GM20431 (cell line): ENCODE results near the gene ASIC2.

Experiments used
- in situ Hi-C: fragments of 300-500 bp; cut with MseI, MboI; formaldehyde crosslinking; loops from one replicate; pipeline ENCODE4 v1.15.0; 2020; ENCODE audit warnings: low sequenced_read_pairs; ENCODE audit not compliant: unreplicated experiment

The ASIC2 gene

DNA sequence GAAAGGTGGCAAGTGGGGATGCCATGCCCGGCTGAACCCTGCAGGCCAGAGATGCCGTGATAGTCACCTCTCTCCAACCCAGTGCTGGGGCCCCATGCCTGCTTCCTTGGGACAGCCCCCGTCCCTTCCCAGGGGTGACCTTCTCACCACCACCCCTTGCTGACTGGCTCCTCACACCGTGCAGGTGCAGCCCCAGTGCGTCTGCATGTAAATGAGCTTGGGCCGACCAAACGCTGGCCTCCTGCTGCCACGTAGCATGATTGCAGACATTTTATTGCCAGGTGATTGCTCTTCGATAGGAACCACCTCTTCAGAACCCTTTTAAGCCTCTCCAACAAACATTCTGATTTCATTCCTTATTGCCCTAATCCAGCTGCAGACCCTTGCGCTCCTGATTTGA, 32.5 kb downstream of the ASIC2 start:
- in situ Hi-C loops, result no loop called here

DNA sequence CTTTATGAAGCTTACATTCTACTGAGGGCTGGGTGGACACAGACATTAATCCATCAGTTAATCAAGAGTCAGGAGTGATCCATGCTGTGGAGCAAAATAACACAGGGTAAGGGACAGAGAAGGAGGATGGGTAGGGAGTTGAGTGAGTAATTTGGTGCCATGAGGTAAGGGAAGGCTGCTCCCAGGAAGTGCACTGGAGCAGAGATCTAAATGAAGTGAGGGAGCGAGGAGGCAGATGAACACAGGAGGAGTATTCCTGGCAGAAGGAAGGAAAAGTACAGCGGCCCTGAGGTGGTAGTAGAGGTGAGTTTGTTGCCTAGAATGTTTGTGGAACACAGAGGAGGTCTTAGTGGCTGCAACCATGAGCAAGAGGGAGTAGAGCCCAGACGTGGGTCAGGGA, 34.8 kb downstream of the ASIC2 start:
- in situ Hi-C loops, result no loop called here

DNA sequence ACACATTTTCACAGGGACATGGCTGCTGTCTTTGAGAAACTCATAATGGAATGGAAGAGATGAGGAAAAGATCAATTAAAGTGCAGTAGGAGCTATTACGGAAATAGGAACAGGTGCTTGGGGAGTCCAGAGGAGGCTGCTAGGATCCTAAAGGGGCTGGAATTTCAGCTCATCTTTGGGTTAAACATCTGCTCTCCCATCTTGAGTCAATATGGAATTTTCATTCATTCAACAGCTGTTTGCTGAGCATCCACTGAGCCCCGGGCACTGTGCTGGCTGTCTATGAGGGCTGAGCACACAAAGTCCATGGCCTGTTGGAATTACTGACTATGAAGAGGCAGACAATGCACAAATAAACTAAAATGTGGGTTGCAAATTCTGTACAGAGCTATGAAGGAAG, 47.9 kb downstream of the ASIC2 start:
- in situ Hi-C loops, result no loop called here

DNA sequence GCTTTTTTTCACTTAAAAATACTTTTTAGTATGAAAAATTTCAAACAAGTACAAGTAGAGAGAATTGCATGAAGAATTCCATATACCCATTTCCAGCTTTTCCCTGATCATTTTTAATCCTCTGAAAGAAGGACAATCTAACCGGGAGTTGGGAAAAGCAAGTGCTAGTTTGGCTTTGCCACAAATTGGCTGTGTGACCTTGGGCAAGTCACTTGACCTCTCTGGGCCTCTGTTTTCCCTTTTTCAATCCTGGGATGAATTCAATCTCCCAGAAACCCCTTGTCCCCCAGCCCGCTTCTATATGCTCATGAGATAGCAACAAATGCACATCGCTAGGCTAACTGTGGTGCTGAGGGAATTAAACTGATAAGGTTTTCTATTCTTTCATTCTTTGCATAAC, 49.4 kb downstream of the ASIC2 start:
- in situ Hi-C loops, result no loop called here

DNA sequence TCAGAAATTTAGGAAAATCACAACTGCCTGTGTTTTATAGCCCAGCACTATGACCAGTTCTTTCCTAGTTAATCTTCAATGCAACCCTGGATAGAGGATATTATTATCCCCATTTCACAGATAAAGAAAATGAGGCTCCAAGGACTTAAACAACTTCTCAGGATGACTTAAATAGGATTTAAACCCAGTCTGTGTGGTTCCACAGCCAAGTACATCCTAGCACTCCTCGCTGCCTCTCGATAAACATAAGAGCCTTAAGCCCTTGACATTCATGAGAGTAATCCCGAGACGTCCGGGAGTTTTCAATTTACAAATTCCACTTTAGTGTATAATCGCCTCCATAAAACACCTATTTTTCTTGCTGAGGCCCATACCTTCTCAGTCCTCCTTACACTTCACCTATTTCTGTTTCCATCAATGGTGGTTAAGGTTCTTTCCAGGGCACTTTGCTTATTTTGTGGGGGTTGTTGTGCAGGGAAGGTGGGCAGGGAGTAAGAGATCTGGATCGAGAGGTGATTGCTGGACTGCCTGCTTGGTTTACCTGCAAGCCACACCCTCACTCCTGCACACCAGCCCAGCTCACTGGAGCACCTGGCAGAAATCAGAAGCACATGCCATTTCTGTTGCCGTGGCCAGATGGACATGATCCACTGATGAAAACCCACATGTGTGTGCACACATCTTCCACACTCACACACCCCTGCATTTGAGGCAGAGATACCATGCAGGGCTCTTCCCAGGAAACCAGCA, 50.5 kb downstream of the ASIC2 start:
- in situ Hi-C loops, result no loop called here

DNA sequence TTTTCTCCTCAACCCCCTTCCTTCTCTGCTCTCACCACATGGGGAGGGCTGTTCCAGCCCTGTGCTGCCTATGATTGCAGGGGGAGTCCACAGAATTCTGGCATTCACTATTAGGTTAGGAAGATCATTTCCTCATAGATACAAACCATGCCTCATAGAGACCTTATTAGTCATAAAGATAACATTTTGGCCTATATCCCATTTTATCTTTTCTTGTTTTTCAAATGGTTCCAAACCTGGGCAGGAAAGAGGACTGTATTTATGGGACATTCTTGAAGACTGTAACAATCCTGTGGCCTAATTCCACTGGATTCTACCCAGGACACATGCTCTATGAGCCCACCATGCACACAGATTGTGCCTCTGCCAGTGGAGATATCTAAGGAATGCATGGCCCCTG, 51.7 kb downstream of the ASIC2 start:
- in situ Hi-C loops, result no loop called here

DNA sequence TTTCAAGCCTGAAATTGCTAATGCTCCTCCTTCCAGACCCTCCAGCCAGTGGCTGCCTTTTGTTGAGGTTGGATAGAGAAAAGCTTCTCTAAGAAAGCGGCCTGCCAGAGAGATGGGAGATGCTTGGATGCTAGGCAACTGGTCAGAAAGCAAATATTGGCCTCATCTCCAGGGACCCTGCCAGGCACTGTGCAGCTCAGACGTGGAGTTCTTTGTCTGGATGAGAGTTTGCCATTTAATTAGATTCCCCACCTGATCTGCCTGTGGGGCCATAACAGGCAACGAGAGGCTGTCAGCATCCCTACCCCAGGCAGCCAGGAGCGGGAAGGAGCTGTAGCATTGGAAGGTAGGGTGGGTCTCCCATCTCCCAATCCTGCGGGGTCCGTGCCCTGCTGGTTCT, 52.7 kb downstream of the ASIC2 start:
- in situ Hi-C loops, result no loop called here

DNA sequence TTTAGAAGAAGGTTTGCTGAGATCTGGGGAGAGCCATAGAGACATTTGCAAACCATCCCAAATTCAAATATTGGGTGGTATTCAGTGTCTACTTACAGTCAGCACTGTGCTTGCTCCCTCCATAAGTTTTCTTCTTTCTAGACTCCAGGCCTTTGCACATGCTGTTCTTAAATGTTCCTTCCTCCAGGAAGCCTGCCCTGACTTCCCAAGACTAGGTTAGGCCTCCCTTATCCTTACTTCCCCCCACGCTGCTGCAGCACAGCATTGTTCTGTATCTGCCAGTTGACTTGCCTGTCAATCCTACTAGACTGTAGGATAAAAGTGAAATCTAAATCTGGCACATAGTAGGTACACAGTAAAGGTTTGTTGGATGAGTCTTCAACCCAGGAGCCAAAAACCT, 53.4 kb downstream of the ASIC2 start:
- in situ Hi-C loops, result no loop called here

DNA sequence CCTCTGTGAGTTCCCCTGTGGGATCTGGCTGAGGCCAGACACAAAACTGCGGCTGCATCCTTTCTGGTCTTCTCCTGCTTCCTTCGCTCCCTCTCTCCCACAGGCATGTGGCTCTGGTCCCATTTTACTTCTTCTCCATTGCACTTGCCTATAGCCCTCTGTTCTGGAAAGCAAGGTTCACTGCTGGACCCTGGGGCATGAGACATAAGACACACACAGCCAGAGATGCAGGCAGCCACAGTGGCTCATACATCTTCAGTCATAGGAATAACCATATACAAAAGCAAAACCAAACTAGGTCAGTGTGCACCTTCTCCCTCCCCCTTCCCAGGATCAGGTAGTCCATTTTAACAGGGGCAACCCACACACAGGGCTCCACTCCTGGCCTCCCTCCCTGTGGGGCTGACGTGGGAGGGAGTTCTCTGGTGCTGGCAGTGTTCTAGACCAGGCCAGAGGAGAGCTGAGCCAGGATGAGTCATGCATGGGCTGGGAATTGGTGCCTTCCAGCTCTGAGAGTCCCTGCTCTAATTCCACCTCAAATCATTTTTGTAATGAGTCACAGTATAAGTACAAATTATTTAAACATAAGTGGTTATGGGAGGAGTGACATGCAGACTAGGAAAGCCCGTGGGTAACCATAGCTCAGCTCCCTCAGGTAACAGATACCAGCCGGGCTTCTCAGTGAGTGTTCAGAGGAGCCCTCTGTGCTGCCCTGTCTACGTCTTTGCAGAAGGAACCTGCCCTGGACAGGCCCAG, 58.0 kb downstream of the ASIC2 start:
- in situ Hi-C loops, result no loop called here

DNA sequence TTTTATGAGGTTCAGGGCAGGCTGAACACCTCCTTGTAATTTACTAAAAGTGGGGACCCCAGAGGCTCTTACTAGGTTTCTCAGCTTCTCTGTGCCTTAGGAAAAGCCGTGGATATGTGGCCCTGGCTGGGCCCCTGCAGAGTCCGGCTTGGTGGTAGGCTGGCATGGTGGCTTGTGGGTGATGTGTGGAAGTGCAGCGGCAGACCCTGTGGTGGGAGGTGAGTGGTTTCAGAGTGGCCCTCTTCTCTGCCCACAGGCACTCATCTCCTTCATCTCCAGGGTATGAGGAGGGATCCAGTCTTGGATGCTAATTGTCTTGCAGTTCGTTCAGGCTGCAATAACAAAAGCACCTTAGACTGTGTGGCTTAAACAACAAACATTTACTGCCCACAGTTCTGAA, 58.9 kb downstream of the ASIC2 start:
- in situ Hi-C loops, result no loop called here

DNA sequence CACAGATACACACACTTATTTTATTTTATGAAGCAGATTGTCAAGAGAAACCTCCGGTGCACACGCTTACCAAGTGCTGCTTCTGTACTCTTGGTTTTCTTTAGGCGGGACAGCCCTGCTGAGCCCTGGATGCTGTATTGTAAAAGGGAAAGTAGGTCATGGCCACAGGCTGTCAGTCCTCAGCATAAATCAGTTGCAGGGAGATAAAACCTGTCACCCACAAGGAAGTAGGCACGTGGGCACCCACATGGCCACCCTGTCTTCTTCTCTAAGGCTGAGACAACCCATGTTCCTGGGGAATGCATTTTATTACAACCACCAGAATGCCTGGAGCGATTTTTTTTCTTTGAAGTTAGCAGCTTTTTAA, 59.3 kb downstream of the ASIC2 start:
- in situ Hi-C loops, result no loop called here

DNA sequence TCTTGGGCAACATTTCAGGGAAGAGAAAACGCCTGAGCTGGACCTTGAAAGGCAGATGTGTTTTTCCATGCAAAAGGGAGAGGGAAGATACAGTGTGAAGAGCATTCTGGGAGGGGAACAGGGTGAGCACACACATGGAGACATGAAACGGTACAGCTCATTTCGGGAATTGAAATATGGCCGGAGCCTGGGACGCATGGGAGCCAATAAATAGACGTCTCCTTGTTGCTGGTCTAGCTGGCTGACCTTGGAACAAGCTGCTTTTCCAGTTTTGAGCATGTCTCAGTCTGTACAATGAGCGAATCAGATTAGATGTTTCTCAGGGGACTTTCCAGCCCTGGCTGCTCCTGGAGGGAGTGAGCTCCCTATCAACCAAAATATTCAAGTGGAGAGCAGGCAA, 63.6 kb downstream of the ASIC2 start:
- in situ Hi-C loops, result no loop called here

DNA sequence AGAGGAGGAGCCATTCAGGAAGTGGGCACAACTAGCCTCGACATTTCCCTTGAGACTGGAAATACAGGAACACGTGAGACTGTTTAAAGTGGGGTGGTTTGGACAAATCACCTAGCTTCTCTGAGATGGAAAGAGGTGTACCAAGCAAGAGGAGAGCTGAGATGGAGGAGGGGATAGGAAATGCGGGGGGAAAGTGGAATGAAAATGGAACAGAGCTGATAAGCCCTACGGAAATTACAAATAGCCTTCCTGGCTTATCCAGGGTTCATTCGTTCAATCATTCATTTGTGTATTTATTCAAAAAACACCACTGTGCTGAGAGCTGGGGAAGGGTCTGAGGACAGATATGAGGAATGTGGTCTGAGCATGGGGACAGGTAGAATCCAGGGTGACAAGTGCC, 64.1 kb downstream of the ASIC2 start:
- in situ Hi-C loops, result no loop called here

DNA sequence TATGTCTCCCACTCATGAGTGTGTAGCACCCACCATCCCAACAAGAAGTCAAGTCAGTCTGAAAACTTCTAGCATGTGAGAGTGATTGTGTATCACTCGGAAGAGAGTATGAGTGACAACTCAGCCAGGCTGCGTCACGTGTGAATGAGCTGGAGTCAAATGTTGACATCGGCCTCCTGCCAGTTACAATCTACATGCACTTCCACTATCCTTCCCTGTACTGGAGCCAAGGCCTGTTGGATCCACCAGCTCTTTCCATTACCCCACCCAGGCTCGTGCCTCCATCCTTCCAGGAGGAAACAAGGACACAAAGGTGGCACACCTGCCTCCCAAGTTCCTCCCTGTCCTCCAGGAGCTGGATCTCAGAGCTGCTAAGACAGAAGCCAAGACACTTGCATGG, 64.5 kb downstream of the ASIC2 start:
- in situ Hi-C loops, result no loop called here

DNA sequence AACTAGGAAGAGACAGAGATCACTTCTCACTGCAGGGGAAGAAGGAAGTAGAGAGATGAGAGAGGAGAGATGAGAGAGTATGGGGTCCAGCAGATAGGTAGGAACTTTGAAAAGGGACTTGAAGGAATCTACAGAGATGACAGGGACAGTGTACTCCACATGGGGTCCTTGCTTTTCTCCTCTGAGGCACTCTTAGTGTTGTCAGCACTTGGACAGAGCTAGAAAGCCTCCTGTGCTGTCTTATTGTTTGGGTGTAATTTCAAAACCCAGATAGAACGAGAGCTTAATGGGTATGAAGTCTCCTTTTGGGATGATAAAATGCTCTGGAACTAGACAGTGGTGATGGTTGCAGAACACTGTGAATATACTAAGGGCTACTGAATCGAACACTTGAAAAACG, 65.2 kb downstream of the ASIC2 start:
- in situ Hi-C loops, result no loop called here

DNA sequence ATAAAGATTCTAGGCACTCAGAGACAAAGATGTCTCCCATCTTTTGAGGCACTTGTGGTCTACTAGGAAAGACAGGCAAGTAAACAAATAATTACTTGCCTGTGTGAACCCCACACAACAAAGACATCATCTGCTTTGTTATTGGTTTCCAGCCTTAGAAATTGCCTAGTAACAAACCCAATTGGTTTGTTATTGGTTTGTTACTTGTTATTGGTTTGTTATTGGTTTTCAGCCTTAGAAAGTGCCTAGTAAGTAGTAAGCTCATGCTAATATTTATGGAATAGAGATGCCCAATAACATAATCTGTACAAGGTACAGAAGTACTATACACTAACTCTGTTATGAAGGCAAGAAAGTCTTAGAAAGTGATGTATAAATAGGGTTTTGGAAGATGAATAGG, 67.1 kb downstream of the ASIC2 start:
- in situ Hi-C loops, result no loop called here

DNA sequence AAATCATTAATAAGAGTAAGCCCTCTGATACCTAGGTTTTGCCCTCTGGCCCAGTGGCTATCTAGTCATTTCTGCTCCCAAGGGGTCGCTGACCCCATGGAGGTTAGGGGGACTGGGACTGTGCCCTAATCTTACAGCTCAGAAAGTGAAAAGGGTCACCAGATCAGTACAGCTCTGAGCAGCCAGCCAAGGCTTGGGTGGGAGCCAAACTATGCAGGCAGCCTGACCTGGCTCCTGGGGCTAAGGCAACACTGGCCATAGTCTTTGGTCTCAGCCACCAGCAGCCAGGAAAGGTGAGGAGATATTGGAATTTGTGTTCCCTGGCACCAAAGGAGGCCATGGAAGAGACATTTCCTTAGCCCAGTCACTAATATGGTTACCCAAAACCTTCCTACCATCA, 67.6 kb downstream of the ASIC2 start:
- in situ Hi-C loops, result no loop called here

DNA sequence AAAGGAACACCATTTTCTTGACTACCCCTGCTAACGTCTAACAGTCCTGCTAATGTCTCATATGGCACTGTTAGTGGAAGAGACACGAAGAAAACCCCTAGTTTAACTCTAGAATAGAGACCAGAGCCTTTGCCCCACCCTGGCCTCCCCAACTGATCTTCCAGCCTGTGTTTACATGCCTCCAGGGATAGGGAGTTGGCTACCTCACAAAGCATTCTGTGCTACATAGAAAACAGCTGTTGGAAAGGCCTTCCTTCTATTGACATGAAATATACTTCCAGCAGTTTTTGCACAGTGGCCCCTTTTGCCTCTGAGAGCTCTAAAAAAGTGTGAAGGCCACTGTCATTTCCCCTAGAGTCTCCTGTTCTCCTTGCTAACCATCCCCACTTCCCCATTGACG, 73.1 kb downstream of the ASIC2 start:
- in situ Hi-C loops, result no loop called here

DNA sequence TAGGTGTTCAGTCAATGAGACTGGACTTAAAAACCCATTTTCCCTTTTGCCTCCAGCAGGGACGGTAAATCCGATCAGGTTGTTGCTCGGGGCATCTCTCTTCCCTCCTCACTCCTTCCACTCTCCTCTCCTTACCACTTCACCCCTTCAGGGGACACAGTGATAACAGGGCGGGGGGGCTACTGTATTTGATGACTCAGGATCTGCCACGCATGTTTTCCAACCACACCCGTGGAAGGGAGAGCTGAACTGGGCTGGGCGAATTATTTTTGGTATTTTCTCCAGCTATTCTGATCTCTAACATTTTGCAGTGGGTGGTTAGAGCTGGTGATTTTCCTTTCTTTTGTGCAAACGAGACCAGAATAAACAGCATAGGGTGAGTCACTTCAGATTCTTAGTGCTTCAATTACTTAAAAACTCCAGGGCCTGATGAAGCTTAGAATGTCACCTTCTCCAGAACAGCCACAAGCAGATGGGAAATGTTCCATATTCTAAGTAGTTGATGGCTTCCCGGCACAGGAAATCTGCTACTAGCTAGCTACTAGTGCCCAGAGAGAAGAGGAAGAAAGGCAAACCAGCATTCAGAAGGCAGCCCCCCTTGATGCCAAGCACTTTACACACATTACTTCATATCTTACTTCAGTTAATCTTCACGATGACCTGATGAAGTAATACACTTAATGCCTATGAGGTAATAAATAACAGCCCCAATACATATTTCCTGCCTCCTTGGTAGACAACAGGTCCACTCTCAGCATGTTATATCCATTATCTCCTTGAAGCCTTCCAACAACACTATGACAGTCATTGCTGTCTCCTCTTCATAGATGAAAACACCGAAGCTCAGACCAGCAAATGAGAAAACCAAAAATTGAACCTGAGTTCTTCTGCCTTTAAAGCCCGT, 74.1 kb downstream of the ASIC2 start:
- in situ Hi-C loops, result no loop called here

DNA sequence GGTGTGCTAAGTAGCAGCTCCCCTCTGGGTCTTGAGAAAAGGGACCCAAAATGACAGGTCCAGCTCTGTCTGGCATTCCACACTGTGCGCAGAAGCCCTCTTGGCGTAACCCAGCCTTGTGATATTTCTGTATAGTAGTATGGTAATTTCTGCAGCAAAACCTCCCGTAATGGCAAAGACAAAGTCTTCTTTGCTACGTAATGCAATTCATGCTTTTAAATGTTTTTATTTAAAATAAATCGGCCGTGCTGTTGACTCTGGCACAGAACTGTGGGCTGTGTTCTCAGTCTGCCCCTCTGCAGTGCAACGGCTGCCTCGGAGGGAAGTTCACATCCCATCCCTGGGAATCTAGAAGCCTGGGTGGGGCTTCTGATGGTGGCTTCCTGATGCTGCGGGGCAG, 75.2 kb downstream of the ASIC2 start:
- in situ Hi-C loops, result no loop called here

DNA sequence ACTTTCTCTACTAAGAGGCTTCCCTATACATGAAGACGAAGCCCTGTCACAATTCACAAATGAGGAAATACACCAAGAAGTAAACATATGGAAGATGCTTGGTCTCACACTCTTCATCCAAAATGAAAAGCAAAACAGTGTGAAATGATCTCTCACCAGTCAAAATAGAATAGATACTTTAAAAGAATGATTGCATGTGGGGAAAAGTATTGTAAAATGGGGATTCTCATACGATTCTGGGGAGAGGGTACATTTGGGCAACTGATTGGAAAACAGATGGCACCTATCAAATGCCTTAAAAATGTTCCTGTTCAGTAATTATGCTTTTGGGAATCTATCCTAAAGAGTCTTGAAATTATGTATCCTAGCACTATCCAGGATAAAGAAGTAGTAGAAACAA, 78.1 kb downstream of the ASIC2 start:
- in situ Hi-C loops, result no loop called here
